COLO668 (cell line): ENCODE data around the gene XXYLT1.

ENCODE experiments used
- DNase-seq: peaks from one replicate; lab custom pipeline; 2025; ENCODE audit not compliant: unreplicated experiment; lab: John Stamatoyannopoulos, UW

The XXYLT1 gene

DNA sequence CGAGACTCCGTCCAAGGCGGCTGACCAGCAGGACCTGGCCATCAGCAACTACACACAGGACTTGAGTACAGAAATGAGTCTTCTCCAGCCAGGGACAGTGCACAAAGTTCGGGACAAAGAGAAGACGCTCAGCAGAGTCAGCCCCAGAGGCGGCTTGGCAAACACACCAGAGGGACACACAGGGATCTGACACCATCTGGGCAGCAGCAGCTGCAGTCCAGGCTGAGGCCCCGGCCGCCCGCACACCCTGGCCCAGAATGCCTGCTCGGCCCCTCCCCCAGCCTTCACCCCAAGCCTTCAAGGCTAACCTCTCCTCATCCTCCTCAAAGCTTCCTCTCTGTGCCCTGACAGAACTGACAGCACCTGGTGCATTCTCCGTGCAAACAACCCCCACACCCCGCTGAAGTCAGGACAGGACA is 61.1 kb downstream of the XXYLT1 start:
- no peak for DNase-seq

- DNase-seq = no peak
These were observed 61.7 kb downstream of the XXYLT1 start for GRCh38 chr3:195209083-195209846.

GRCh38 chr3:195208631-195209030 is 62.3 kb downstream of the XXYLT1 start:
- DNase-seq = no peak

- no peak for DNase-seq
These were observed 62.8 kb downstream of the XXYLT1 start for GRCh38 chr3:195208183-195208582.

DNA sequence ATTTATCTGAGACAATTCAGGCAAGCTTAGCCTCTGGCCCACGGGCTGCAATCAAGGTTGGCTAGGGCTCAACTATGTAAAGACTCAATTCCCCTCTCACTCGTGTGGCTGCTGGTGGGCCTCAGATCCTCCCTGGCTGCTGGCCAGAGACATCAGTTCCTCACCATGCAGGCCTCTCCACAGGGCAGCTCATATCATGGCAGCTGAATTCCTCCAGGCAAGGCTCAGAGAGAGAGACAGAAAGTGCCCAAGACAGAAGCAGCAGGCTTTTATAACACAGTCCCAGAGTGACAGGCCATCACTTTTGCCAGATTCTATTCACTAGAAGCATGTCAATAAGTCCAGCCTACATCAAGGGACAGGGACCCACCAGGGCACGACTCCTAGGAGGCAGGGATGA is 63.2 kb downstream of the XXYLT1 start:
- no peak for DNase-seq

DNA sequence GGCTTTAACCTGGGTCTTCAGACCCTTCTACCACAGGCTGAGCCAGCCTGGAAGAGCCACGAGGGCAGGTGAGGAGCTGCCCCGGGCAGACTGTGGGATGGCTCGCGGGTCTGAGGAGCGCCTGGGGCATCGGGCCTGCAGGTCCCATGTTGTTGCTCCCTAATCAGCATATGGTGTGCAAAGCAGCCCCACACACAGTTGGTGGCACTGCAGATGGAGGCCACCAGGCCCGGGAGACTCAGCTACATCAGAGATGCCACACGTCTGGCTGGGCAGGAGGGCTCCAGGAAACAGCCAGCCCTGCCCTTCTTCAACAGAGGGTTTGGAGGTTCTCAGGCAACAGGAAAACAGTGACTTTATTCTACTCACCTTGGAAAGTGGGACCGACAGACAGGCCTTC is 63.9 kb downstream of the XXYLT1 start:
- no peak for DNase-seq

- DNase-seq = no peak
These were observed 66.4 kb downstream of the XXYLT1 start for GRCh38 chr3:195204360-195205163.

DNA sequence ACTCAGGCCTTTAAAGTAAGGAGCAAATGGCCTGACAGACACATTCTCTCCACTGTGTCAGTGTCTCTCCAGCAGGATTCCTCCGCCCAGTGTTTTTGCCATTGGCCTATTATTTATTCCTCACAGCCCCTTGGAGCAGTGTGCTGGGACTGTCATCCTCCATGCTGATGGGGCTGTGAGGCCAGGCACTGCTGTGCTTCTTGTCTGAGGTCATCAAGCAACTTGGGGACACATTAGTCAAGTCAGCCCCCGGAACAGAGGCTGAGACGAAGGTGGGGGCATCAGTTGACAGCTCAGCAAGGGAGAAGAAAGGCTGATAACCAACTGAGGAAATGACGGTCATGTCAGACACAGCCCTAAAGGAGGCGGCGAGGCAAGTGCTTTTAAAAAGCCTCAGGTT is 67.4 kb downstream of the XXYLT1 start:
- DNase-seq = no peak

GRCh38 chr3:195201295-195201694 is 69.7 kb downstream of the XXYLT1 start:
- DNase-seq = no peak

GRCh38 chr3:195200010-195200822 is 70.7 kb downstream of the XXYLT1 start:
- no peak for DNase-seq

DNA sequence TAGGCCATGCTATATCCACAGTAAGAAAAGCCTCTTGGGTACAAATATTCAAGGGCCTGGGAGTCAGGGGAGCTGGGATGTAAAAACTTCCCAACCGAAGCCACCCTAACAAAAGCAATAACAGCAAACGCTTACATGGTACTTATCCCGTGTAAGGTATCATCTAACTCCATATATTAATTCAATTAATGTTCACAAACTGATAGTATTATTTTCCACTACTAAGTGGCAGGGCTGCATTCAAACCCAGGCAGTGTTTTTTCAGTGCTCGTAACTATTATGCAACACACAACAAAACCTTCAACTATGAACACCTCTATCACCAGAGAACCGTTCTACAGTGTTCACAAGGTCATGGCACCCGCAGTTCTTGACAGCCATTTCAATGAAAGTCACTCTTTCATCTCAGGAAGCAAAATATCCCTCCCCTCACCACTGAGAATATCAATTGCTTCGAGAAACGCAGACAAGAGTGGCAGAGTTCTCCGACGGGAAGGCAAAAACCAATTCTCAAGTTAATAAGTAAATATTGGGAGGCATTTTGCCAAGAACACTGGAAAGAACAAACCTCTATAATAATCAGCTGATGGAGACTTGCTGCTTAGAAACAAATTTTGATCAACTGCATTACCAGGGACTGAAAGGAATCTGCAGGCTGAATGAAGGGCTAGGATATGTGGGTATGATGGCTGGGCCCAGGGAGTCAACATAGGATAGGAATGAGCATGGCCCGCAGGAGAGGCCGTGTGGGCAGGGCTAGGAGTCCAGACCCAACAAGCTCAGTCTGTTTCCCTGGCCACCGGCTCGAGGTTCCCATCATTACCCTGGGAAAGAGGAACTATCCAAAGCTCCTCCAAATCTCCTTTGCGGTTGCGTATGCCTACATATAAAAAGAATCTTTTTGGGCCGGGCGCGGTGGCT is 72.3 kb downstream of the XXYLT1 start:
- no peak for DNase-seq

- DNase-seq = no peak
These were observed 73.1 kb downstream of the XXYLT1 start for GRCh38 chr3:195197765-195198425.

DNA sequence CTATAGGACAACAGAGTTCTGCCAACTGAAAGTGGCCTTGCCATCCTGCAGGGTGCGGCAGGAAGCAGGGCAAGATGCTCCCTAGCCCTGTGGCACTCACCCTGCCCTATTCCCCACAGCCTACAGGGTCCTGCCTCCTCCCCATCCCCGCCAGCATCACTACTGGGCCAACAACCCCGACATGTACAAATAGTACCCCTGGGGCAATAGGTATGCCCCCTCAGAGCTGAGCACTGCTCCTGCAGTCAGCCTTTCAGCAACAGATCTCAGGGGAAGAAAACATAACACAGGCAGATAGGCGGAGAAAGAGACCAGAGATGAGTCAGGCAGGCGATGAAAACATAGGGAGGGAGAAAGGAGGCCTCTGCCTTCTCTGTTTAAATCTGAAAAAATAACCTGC is 74.7 kb downstream of the XXYLT1 start:
- no peak for DNase-seq

DNA sequence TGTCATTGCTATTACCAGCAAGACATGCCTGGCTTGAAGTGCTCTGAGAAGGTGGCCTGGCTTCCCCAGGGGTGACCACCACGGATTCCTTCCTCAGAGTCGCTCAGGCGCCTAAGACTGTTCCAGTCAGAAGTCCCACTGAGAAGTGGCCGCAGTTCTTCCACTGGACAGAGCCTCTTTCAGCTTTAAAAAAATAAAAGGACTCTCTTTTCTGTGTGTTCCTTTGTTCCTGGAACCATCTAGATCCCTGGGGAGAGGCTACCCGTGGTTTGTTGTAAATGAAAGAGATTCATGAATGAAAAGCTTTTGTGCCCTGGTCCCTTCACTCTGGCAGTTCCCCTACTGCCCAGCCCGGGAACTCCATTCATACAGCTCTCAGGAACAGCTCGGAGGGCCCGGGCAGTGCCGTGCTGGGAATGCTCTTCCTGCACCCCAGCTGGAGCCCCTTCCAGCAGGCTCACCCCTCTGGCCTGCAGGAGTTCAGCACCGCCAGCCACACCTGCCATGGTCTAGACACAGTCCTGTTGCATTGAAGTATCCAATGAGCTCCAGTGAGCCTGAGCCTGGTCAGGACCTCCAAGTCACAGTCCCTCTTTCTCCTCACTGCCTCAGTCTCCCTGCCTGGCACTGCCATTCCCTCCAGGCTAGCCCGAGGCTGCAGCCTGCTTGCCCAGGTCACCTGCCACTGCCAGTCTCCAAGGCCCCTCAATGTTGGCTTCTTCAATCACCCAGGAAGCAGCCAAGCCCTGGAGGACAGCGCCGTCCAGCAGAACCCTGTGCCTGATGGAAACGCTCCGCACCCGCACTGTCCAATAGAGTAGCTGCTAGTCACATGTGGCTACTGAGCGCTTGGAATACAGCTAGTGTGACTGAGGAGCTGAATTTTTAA is 75.4 kb downstream of the XXYLT1 start:
- DNase-seq = peak; percentile 17

DNA sequence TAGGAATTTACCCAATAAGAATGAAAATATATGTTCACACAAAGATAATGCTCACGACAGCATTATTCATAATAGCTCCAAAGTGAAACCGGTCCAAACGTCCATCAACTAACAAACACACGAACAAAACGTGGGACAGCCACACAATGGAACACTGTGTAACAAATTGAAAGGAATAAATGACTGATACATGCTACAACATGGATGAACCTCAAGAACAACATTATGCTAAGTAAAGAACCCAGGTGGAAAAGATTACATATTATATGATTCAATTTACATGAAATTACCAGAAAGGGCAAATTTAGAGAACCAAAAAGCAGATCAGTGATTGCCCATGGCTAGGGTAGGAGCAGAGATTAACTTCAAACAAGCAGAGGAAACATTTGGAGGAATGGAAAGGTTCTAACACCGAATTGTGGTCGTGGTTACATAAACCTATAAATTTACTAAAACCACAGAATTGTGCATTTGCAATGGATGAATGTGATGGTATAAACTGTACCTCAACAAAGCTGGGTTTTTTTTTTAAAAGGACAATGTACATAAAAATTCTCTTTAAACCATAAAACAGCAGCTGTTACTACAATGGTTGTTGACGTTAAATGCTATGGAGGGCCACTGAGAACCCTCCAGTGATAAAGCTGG is 76.3 kb downstream of the XXYLT1 start:
- DNase-seq = no peak

DNA sequence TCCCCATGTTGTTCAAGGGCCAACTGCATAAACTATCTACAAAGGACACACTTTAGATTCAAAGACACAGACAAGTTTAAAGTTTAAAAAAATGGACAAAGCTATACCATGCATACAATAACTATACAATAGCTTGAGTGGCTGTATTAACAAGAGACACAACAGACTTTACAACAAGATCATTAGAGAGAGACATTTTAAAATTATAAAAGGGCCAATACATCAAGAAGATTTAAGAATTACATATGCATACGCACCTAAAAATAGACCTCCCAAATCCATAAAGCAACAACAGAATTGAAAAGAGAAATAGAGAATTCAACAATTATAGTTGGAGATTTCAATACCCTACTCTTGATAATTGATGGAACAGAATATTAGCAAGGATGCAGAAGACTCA is 79.4 kb downstream of the XXYLT1 start:
- no peak for DNase-seq

DNA sequence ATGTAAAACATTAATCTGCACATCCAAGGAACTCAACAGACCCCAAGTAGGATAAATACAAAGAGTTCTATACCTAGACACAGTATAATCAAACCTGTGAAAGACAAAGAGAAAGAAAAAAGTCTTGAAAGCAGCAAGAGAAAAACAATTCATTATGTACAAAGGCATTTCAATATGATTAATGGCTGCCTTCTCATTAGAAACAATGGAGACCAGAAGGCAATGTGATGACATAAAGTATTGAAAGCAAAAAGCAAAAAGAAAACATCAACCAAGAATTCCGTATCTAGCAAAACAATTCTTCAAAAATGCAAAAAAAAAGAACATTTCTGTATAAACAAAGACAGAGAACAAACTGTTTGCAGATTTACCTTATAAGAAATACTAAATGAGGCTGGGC is 81.1 kb downstream of the XXYLT1 start:
- no peak for DNase-seq

DNA sequence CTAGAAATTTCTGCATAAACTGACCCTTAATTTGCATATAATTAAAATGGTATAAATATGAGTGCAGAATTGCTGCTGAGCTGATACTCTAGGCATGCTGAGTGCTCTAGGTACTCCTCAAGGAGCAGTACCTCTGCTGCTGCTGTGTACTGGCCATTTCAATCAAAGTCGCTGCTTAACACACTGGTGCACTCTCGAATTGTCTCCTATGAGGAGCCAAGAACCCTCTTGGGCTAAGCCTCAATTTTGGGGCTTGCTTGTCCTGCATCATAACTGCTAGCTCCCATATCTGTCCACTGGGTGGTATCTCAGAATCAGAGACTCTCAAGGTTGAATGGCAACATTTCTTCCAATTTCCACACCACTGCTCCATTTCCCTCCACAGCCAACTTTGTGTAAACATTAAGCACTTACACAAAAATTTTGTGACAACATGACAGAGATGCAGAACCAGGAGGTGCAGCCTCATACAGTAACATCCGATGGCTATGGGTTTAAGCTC is 82.5 kb downstream of the XXYLT1 start:
- DNase-seq = no peak
